Stomach smooth muscle (tissue), 2 donors: ENCODE measurements around the gene NCDN.
A peak's percentile ranks its signal among the peaks of the same experiment; 100 is the strongest.

ENCODE experiments used
- H3K27ac ChIP-seq: one replicate; pipeline ENCODE4 v1.7.0; 2013; ENCODE audit warnings: mild to moderate bottlenecking, low read length, inconsistent platforms
- H3K27me3 ChIP-seq, 2 donors: one replicate each; pipeline ENCODE4 v1.7.0; 2013; ENCODE audit warnings: low read length in 2 of 2; ENCODE audit not compliant: insufficient read depth in 2 of 2, control insufficient read depth in 1 of 2
- H3K36me3 ChIP-seq, 2 donors: one replicate each; pipeline ENCODE4 v1.7.0; 2013; ENCODE audit warnings: low read length in 2 of 2; ENCODE audit not compliant: control insufficient read depth in 2 of 2, insufficient read depth in 2 of 2
- H3K4me1 ChIP-seq: one replicate; pipeline ENCODE4 v1.7.0; 2013; ENCODE audit warnings: low read length; ENCODE audit not compliant: control insufficient read depth, insufficient read depth
- H3K4me3 ChIP-seq, 2 donors: one replicate each; pipeline ENCODE4 v1.7.0; 2013; ENCODE audit warnings: low read length in 2 of 2
- H3K9ac ChIP-seq, 2 donors: one replicate each; pipeline ENCODE4 v1.7.0; 2013; ENCODE audit warnings: low read length in 2 of 2, mild to moderate bottlenecking in 1 of 2
- H3K9me3 ChIP-seq, 2 donors: one replicate each; pipeline ENCODE4 v1.7.0; 2013; ENCODE audit warnings: low read length in 2 of 2; ENCODE audit not compliant: control insufficient read depth in 2 of 2
- donor health status: healthy.
- donor health status: Pancreatic carcinoma.

The NCDN gene

DNA sequence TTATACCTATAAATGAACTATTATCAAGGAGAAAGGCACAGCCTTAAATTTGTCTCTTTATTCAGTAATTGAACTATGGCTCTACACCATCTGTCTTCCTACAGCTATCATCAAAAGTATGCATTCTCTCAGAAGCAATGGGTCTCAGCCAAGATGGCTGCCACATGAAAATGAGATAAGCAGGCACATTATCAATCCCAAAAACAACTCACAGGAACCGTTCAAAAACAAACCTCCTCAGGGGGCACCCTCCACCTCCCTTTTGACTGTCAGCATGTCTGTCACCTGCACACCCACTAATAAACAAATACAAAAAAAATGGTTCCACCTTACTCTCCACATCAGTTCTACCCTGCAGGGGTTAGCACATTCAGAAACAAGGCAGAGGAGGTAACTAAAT lies 24.0 kb upstream of the NCDN start:
- Histone ChIP-seq H3K27me3 (no peaks in the 10 kb centered on the region), H3K9me3 (no peaks in the 10 kb centered on the region), H3K27ac (no peak overlapping the region), H3K4me3 (no peak overlapping the region), H3K36me3 (peaks cover 5 to 8% of the 10 kb centered on the region in 2 donors), H3K9ac (no peak overlapping the region), H3K4me1 (peaks cover 7% of the 10 kb centered on the region)

DNA sequence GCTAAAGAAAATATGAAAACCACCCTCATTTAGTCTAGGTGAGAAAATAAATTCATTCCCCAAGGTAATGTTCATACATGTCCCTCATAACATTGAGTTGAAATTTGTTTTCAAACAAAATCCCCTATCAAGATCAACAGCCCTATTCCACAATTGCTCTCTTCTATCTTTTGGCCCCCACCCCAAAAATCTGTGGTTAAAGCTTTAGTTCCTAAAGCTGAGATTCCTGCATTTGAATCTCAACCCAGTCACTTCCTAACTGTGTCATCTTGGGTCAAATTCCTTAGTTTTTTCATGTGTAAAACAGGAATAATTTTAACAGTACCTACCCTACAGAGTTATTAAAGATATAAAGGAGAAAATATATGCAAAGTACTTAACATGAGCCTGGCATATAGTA lies 22.4 kb upstream of the NCDN start:
- Histone ChIP-seq H3K9me3 (no peaks in the 10 kb centered on the region), H3K36me3 (peaks cover 5 to 8% of the 10 kb centered on the region in 2 donors), H3K27me3 (no peaks in the 10 kb centered on the region), H3K27ac (no peak overlapping the region), H3K9ac (no peak overlapping the region), H3K4me3 (no peak overlapping the region), H3K4me1 (peaks cover 19% of the 10 kb centered on the region)

DNA sequence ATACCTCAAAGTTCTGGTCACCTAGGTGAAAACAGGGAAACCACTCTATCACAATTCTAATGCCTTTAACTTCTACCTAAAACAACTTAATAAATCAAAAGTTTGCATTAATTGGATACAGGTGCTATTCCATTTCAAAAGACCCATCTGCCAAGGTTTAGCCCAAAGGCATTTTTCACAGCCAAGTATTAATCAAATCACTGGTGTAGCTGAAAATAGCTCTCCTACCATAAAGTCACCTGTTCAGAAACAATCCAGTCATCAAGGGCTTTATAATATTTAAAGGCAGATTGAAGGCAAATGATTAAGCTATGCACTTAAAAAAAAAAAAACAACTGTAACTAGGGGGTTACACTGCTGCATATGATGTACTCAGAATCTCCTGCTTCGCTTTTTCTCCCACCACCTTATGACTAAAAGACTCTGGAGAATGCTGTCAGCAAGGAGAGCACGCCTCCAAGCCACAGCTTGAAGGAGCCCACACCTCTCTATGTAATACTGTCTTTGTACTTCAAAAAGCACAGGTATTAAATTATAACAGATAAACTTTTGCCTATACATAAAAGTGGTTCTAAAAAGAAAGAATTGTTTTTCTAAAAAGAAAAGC lies 20.9 kb upstream of the NCDN start:
- H3K9me3 ChIP-seq: no peaks in the 10 kb centered on the region
- peaks cover 26% of the 10 kb centered on the region for H3K4me1 ChIP-seq
- H3K36me3 ChIP-seq: peaks cover 0 to 2% of the 10 kb centered on the region in 2 donors
- no peak overlapping the region for H3K4me3 ChIP-seq
- no peak overlapping the region for H3K9ac ChIP-seq
- H3K27ac ChIP-seq: no peak overlapping the region
- H3K27me3 ChIP-seq: no peaks in the 10 kb centered on the region

DNA sequence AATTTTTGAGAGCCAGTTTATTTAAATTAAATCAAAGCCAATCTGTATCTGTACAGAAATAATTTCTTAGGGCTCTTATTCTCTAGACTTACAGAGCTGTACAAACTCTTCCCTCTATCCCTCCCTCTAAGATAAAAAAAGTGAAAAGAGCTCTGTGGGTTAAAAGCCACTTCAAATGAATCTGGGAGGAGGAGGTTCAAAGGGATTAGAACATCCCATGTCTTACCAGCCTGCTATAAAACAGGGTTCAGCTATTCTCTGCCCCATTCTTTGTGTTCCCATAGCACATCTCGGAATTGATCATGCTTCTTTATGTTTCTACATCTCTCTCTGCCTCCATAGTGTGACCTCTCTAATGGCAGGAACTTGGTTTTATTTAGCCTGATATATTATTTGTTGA lies 19.8 kb upstream of the NCDN start:
- peaks cover 22% of the 10 kb centered on the region for H3K4me1 ChIP-seq
- H3K27me3 ChIP-seq: no peaks in the 10 kb centered on the region
- H3K36me3 ChIP-seq: peaks cover 0 to 2% of the 10 kb centered on the region in 2 donors
- no peak overlapping the region for H3K27ac ChIP-seq
- H3K9ac ChIP-seq: no peak overlapping the region
- no peaks in the 10 kb centered on the region for H3K9me3 ChIP-seq
- H3K4me3 ChIP-seq: no peak overlapping the region

DNA sequence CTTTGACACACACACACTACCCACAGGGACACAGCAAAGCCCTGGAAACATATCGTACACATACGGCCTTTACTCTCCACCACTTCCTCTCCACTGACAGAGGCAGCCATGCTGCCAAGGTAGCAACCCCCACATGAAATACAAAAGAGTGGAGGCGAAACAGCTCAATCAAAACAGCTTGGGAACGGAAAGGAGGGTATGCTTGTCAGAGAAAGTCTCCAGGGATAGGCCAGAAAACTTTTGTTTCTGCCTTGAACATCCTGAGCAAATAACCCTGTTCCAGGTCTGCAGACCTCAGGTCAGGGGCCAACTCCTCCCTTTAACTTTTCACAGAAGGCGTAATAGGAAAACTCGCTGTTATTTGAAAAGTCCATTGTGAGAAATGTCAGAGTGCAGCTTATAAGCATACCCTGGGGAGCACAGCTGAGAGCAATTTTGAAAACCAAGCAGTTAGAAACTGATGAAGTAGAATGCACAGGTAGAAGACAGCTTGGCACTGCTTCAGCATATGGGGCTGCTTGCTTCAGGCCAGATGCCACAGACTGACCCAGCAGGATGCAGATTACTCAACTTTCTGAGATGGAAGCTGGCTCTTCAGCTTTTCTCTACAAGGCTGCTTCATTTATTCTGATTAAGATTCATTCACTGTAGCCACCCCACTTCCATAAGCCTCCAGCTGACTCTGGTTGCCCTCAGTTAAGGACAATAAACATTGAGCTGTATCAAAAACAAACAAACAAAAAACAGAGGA lies 18.4 kb upstream of the NCDN start:
- H3K27ac ChIP-seq: peak overlapping the region; percentile 31
- no peaks in the 10 kb centered on the region for H3K9me3 ChIP-seq
- H3K4me3 ChIP-seq: no peak overlapping the region
- no peaks in the 10 kb centered on the region for H3K27me3 ChIP-seq
- peaks cover 19% of the 10 kb centered on the region for H3K4me1 ChIP-seq
- H3K36me3 ChIP-seq: peaks cover 0 to 2% of the 10 kb centered on the region in 2 donors
- H3K9ac ChIP-seq: no peak overlapping the region

DNA sequence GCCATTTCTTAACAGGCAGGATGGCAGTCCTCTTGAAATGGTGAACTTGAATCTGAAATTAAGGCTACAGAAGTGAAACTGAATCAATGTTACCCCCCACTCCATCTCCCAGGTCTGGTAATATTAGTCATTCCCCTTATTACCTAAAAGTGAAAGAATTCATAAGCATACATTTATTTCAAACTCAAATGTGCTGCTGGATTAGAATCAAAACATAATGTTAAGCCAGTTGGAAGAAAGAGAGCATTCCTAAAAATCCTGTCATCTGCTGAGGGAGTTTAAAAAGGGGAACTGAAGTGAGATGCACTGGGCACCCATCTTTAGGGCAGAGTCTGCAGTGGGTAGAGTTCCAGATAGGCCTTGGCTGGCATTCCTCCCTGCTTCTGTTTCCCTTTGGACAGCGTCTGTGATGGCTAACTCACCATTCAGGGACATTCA lies 17.8 kb upstream of the NCDN start:
- Histone ChIP-seq H3K4me3 (no peak overlapping the region), H3K9me3 (no peaks in the 10 kb centered on the region), H3K9ac (no peak overlapping the region), H3K4me1 (peaks cover 19% of the 10 kb centered on the region), H3K36me3 (peaks cover 0 to 2% of the 10 kb centered on the region in 2 donors), H3K27me3 (no peaks in the 10 kb centered on the region), H3K27ac (no peak overlapping the region)

DNA sequence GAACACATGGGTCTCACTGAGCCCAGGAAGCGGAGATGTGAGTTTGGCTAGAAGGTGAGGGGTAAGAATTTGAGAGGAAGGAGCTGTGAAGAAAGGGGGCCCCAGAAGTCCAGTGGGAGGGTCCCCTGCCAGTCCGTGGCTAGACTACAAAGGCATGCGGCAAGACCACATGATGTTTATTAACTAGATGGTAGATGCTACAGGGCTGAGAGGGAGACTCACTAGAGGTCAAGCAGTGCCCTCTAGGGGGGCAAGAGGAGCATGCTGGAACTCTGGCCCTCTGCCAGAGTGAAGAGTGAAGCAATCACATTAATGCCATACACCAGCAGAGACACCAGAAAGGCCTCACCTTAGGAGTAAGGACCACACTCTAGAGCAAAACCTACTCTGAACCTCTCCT lies 12.6 kb upstream of the NCDN start:
- Histone ChIP-seq H3K4me3 (no peak overlapping the region), H3K36me3 (peaks cover 0 to 2% of the 10 kb centered on the region in 2 donors), H3K27me3 (no peaks in the 10 kb centered on the region), H3K27ac (no peak overlapping the region), H3K9ac (no peak overlapping the region), H3K9me3 (no peaks in the 10 kb centered on the region), H3K4me1 (peaks cover 9% of the 10 kb centered on the region)

DNA sequence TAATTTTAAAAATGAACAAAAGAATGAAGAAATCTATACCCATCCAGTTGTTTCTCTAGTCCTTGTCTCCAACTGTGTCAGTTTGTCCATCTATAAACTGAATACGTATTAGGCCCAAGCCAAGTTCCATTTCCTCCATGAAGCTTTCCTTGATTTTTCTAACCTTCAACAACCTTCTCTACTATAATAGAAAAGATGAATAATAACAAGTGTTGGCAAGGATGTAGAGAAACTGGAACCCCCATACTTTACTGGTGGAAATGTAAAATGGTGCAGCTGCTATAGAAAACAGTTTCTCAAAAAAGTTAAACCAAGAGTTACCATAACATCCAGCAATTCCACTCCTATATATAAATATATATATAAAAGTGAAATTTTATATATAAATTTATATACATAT lies 11.0 kb upstream of the NCDN start:
- peaks cover 2 to 3% of the 10 kb centered on the region in 2 donors for H3K36me3 ChIP-seq
- no peaks in the 10 kb centered on the region for H3K9me3 ChIP-seq
- H3K4me1 ChIP-seq: no peaks in the 10 kb centered on the region

DNA sequence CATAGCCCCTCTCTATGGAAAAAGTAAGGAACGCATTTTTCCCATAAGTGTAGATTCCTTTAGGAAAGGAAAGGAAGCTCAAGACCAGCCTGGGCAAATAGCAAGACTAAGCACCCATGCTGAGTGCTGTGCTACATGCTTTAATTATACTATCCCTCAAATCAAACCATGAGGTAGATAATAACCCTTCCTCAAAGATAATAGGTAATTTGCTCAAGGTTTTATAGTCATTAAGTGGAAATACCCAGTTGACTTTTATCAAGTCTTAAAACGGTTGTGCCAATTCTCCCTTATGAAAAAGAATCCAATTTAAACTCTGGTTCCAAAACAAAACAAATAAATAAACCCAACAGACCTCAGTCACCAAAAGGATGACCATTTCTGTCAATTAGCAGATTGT lies 3.7 kb upstream of the NCDN start:
- H3K27ac ChIP-seq: no peak overlapping the region
- H3K9me3 ChIP-seq: no peaks in the 10 kb centered on the region
- H3K36me3 ChIP-seq: peaks cover 11 to 12% of the 10 kb centered on the region in 2 donors
- no peaks in the 10 kb centered on the region for H3K27me3 ChIP-seq
- no peak overlapping the region for H3K4me3 ChIP-seq
- peaks cover 35% of the 10 kb centered on the region for H3K4me1 ChIP-seq
- H3K9ac ChIP-seq: no peak overlapping the region

More for the DNA sequence above, 11.0 kb upstream of the NCDN start:
- Histone ChIP-seq H3K27ac (no peak overlapping the region), H3K4me3 (no peak overlapping the region), H3K27me3 (no peaks in the 10 kb centered on the region), H3K9ac (no peak overlapping the region)

DNA sequence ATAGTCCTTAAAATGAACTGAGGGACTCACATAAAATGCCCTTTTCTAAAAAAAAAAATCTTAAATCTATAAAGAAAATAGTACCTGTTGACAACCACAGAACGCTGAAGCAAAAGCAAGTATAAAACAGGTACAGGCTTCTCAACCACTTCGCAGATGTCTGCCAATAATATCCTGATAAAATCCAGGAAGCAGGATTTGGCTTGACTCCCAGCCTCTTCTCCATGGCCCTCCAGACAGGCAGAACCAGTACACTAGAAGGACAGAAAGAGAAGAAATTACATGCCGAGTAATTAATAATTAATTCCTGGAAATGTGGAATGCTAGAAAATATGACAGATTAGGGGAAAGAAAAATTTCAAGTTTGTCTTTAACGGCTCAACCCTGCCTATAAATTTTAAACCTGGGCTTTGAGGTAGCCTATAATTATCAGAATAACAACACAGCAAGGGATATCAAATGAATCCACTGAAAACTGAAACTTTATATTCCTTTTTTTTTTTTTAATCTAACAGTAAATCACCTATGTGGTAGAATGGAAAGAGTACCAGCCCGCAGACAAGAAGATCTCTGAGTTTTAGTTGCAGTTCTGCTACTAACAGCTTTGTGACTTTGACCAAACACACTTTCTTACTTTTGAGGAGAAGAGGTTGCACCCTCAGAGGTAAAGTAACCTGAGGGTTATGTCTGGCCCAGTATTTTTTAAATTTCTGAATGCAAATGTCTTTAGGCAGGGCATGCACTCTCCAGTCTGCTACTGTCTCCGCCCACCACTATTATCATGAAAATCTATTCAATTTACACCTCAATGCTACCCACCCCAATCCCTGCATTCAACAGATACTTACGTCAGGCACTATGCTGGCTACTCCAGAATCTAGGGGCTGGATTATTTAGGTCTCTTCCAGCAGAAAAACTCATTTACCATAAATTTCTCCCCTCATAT lies 3.1 kb upstream of the NCDN start:
- Histone ChIP-seq H3K4me1 (peaks cover 38% of the 10 kb centered on the region), H3K9ac (peak overlapping the region in 1 of 2 donors; percentile 19), H3K27ac (no peak overlapping the region), H3K36me3 (peaks cover 11 to 12% of the 10 kb centered on the region in 2 donors), H3K4me3 (no peak overlapping the region), H3K27me3 (no peaks in the 10 kb centered on the region), H3K9me3 (no peaks in the 10 kb centered on the region)
